SK-N-SH (cell line): ENCODE data around the gene UBAP2L.

Experiments used
- JUND ChIP-seq: IDR thresholded peaks from 2 replicates; pipeline ENCODE4 v1.4.0; 2012
- MAX ChIP-seq: IDR thresholded peaks from 2 replicates; pipeline ENCODE4 v1.4.0; 2012; ENCODE audit warnings: low read depth
- MXI1 ChIP-seq: IDR thresholded peaks from 2 replicates; pipeline ENCODE4 v1.6.1; 2012; ENCODE audit warnings: mild to moderate bottlenecking, low read depth, low read length, improper control_type of control experiment
- REST ChIP-seq: IDR thresholded peaks from 2 replicates; pipeline ENCODE4 v1.6.1; 2012; ENCODE audit warnings: mild to moderate bottlenecking, low read depth, low read length, moderate library complexity
- RFX5 ChIP-seq: IDR thresholded peaks from 2 replicates; pipeline ENCODE4 v1.6.1; 2012; ENCODE audit warnings: mild to moderate bottlenecking, improper control_type of control experiment, low read length
- SIN3A ChIP-seq: IDR thresholded peaks from 2 replicates; pipeline ENCODE4 v1.6.1; 2012; ENCODE audit warnings: low read depth, mild to moderate bottlenecking, low read length, moderate library complexity, borderline replicate concordance
- TAF1 ChIP-seq: IDR thresholded peaks from 2 replicates; pipeline ENCODE4 v1.6.1; 2012; ENCODE audit warnings: low read depth, mild to moderate bottlenecking, low read length, moderate library complexity, borderline replicate concordance
- YY1 ChIP-seq: IDR thresholded peaks from 2 replicates; pipeline ENCODE4 v1.4.0; 2012; ENCODE audit warnings: low read depth, mild to moderate bottlenecking
- TF ChIP-seq, protein P1 (sequence below): fragments of 200-600 bp; sonication (generic); IDR thresholded peaks from 2 replicates; pipeline ENCODE4 v1.6.1; 2017; ENCODE audit warnings: antibody characterized with exemption, mild to moderate bottlenecking, moderate library complexity
- TF ChIP-seq, protein P2 (sequence below): IDR thresholded peaks from 2 replicates; pipeline ENCODE4; 2012

GRCh38 chr1:154241703-154242351 is 21.1 kb downstream of the UBAP2L start:
- TF ChIP-seq JUND (no peak), YY1 (no peak), REST (no peak), MXI1 (no peak), MAX (no peak), SIN3A (no peak), RFX5 (no peak), TAF1 (no peak)
- TF ChIP-seq, protein P1, sequence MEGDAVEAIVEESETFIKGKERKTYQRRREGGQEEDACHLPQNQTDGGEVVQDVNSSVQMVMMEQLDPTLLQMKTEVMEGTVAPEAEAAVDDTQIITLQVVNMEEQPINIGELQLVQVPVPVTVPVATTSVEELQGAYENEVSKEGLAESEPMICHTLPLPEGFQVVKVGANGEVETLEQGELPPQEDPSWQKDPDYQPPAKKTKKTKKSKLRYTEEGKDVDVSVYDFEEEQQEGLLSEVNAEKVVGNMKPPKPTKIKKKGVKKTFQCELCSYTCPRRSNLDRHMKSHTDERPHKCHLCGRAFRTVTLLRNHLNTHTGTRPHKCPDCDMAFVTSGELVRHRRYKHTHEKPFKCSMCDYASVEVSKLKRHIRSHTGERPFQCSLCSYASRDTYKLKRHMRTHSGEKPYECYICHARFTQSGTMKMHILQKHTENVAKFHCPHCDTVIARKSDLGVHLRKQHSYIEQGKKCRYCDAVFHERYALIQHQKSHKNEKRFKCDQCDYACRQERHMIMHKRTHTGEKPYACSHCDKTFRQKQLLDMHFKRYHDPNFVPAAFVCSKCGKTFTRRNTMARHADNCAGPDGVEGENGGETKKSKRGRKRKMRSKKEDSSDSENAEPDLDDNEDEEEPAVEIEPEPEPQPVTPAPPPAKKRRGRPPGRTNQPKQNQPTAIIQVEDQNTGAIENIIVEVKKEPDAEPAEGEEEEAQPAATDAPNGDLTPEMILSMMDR: no peak
- TF ChIP-seq, protein P2, sequence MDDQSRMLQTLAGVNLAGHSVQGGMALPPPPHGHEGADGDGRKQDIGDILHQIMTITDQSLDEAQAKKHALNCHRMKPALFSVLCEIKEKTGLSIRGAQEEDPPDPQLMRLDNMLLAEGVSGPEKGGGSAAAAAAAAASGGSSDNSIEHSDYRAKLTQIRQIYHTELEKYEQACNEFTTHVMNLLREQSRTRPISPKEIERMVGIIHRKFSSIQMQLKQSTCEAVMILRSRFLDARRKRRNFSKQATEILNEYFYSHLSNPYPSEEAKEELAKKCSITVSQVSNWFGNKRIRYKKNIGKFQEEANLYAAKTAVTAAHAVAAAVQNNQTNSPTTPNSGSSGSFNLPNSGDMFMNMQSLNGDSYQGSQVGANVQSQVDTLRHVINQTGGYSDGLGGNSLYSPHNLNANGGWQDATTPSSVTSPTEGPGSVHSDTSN: no peak
